Suprapubic skin (tissue), 4 donors: Measurements from ENCODE around the gene DUSP6. TPM values are rescaled to one million over a fixed set of nuclear protein-coding genes. Genes with fewer than 3 reads are reported as not detected.

Experiments used
- DNase-seq, 2 donors: peaks; one replicate each; pipeline ENCODE4 v3.0.0-alpha.2; 2019; ENCODE audit warnings: low spot score in 2 of 2
- H3K27ac ChIP-seq: fragments of 200-600 bp; sonication (generic); one replicate; pipeline ENCODE4 v1.5.1; 2019
- H3K27me3 ChIP-seq: fragments of 200-600 bp; sonication (generic); one replicate; pipeline ENCODE4 v1.5.1; 2019
- H3K36me3 ChIP-seq: fragments of 200-600 bp; sonication (generic); one replicate; pipeline ENCODE4 v1.5.1; 2019
- H3K4me1 ChIP-seq: fragments of 200-600 bp; sonication (generic); one replicate; pipeline ENCODE4 v1.5.1; 2019
- H3K4me3 ChIP-seq: fragments of 200-600 bp; sonication (generic); one replicate; pipeline ENCODE4 v1.5.1; 2019; ENCODE audit warnings: mild to moderate bottlenecking
- H3K9me3 ChIP-seq: fragments of 200-600 bp; sonication (generic); one replicate; pipeline ENCODE4 v1.5.1; 2019
- EP300 ChIP-seq: sonication (generic); formaldehyde crosslinking; IDR thresholded peaks from one replicate; pipeline ENCODE4 v1.6.1; 2017; ENCODE audit warnings: antibody characterized with exemption
- POLR2A ChIP-seq, 2 donors: fragments of 450-650 bp; IDR thresholded peaks; one replicate each; pipeline ENCODE4 v1.6.1; 2017; ENCODE audit warnings: antibody characterized with exemption in 2 of 2, mild to moderate bottlenecking in 2 of 2, moderate library complexity in 2 of 2
- POLR2AphosphoS5 ChIP-seq, 3 donors: sonication (generic); formaldehyde crosslinking; IDR thresholded peaks; one replicate each; pipeline ENCODE4 v1.6.1; 2017; ENCODE audit warnings: antibody characterized with exemption in 3 of 3
- WGBS: methylation state at CpG from one replicate; pipeline ENCODE4 v1.1.5; 2018; 5-methylcytosine and 5-hydroxymethylcytosine counted together
- total RNA-seq, 4 donors: library from RNA; depleted of rRNA; stranded (reverse); fragments of >200 nt; gene quantifications; one replicate each; pipeline ENCODE4 v1.1.0, GENCODE V29; 2016
- TF ChIP-seq, protein P1 (sequence below), 2 donors: fragments of 200-600 bp in 1 of 2; fragments of 450-650 bp in 1 of 2; sonication (generic) in 1 of 2; IDR thresholded peaks; one replicate each; pipeline ENCODE4 v1.5.1; 2016 to 2019; ENCODE audit warnings: antibody characterized with exemption in 2 of 2, mild to moderate bottlenecking in 1 of 2, moderate library complexity in 1 of 2

DUSP6 gene
- total RNA-seq, 4 donors from 2014 or later, result 50.8 to 69.2 (median 59.7) TPM

- TF ChIP-seq POLR2A (IDR thresholded peaks at IDR 0.05), result no peak
- no peak for TF ChIP-seq EP300
- TF ChIP-seq, protein P1, sequence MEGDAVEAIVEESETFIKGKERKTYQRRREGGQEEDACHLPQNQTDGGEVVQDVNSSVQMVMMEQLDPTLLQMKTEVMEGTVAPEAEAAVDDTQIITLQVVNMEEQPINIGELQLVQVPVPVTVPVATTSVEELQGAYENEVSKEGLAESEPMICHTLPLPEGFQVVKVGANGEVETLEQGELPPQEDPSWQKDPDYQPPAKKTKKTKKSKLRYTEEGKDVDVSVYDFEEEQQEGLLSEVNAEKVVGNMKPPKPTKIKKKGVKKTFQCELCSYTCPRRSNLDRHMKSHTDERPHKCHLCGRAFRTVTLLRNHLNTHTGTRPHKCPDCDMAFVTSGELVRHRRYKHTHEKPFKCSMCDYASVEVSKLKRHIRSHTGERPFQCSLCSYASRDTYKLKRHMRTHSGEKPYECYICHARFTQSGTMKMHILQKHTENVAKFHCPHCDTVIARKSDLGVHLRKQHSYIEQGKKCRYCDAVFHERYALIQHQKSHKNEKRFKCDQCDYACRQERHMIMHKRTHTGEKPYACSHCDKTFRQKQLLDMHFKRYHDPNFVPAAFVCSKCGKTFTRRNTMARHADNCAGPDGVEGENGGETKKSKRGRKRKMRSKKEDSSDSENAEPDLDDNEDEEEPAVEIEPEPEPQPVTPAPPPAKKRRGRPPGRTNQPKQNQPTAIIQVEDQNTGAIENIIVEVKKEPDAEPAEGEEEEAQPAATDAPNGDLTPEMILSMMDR (IDR thresholded peaks at IDR 0.05), result no peak
- TF ChIP-seq POLR2AphosphoS5 (IDR thresholded peaks at IDR 0.05), result no peak
- Histone ChIP-seq H3K9me3 (no peaks in the 10 kb centered on the region), H3K27ac (no peak overlapping the region), H3K36me3 (no peaks in the 10 kb centered on the region), H3K4me3 (no peak overlapping the region), H3K4me1 (peaks cover 19% of the 10 kb centered on the region), H3K27me3 (no peaks in the 10 kb centered on the region)
- DNase-seq, result no peak
- 65% methylated on average over 1 of the region's 1 CpG for WGBS
Measured at GRCh38 chr12:89376202-89376529, 23.9 kb upstream of the DUSP6 start.

DNA sequence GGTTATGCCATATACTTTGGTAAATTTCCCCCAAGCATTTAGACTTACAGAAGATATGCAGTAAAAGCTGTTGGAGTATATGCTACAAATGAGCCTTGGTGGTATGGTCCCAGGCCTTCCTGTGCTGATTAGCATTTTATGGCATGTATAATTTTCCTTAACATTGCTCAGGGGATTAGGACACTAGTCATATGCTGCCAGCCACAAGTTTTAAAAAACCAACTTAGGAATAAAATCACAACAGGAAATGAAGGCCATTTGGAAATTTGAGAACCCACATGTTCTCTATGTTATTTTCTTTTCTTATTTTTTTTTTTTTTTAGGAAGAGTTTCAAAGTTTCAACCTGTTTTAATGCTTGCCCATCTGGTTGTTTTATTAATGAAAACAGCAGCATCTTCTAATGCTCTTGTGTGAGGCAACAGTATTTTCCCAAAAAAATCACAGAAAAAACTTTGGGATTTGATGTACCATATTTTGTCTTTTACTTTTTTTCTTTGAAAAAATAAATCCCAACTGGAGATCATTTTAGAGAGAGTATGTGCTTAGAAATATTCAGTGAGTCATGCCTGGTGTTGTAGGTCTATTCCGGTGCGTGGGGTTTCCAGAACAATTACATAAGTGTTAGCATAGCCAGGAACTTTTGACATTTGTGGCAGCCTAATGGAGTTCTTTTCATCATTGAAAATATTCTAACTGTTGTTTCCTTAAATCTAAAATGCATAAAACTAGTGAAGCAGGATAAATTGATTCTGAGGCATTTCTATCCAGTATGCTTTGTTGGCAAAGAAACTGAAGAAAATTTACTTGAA lies 21.7 kb upstream of the DUSP6 start:
- Histone ChIP-seq H3K4me1 (peaks cover 33% of the 10 kb centered on the region), H3K27me3 (no peaks in the 10 kb centered on the region), H3K4me3 (no peak overlapping the region), H3K9me3 (no peaks in the 10 kb centered on the region), H3K36me3 (no peaks in the 10 kb centered on the region), H3K27ac (peak overlapping the region; percentile 25)
- TF ChIP-seq EP300 (no peak), POLR2A (IDR thresholded peaks at IDR 0.05) (no peak), POLR2AphosphoS5 (IDR thresholded peaks at IDR 0.05) (no peak)
- TF ChIP-seq, protein P1 (IDR thresholded peaks at IDR 0.05), result no peak
- no peak for DNase-seq
- WGBS, result 16% methylated on average over 2 of the region's 2 CpGs

GRCh38 chr12:89372584-89373370 lies 20.5 kb upstream of the DUSP6 start:
- peaks cover 33% of the 10 kb centered on the region for H3K4me1 ChIP-seq
- no peak for DNase-seq
- H3K9me3 ChIP-seq, result no peaks in the 10 kb centered on the region
- H3K36me3 ChIP-seq, result no peaks in the 10 kb centered on the region
- TF ChIP-seq POLR2A (IDR thresholded peaks at IDR 0.05) (no peak), POLR2AphosphoS5 (IDR thresholded peaks at IDR 0.05) (no peak), EP300 (no peak)
- TF ChIP-seq, protein P1 (IDR thresholded peaks at IDR 0.05), result no peak
- 69% methylated on average over 6 of the region's 6 CpGs for WGBS
- no peak overlapping the region for H3K4me3 ChIP-seq
- no peaks in the 10 kb centered on the region for H3K27me3 ChIP-seq
- H3K27ac ChIP-seq, result no peak overlapping the region

DNA sequence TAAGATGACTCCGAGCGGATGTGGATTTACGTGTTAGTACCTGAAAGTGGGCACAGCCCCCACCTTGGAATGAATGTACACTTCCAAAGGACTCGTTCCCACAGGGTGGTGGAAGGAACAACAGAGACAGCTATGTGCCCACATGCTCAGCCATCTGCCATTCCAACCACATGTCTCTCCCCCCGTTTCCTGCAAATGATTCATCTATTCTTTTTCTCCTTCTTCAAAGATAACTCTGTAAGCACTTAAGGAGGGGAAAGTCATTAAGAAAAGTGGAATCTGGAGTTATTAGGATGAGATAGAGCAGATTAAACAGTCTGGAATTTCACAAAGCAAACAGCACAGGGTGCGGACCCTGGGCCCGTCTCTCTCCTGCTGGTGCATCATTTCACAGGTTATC lies 18.5 kb upstream of the DUSP6 start:
- Histone ChIP-seq H3K9me3 (no peaks in the 10 kb centered on the region), H3K4me1 (peaks cover 33% of the 10 kb centered on the region), H3K36me3 (no peaks in the 10 kb centered on the region), H3K4me3 (no peak overlapping the region), H3K27ac (no peak overlapping the region), H3K27me3 (no peaks in the 10 kb centered on the region)
- TF ChIP-seq POLR2AphosphoS5 (IDR thresholded peaks at IDR 0.05), result no peak
- no peak for TF ChIP-seq POLR2A (IDR thresholded peaks at IDR 0.05)
- no peak for TF ChIP-seq EP300
- TF ChIP-seq, protein P1 (IDR thresholded peaks at IDR 0.05), result no peak
- no peak for DNase-seq
- WGBS, result 53% methylated on average over 7 of the region's 7 CpGs

DNA sequence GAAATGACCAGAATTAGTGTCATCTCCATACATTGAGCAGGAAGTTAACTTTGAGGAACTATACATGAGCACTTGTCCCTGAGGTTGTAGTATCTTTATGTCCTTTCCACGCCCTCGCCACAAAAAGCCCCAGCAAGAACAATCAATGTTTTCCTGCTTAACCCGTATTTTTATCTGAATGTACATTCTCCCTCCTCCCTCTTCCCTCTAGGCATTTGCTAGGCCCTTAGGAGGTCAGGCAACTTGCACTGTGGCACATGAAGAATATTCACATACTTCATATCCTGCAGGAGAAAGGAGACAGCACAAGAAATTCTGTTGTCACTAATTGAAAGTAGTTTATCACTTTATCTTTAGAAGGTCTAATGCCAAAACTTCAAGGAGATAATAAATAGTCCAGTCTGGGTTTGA lies 18.1 kb upstream of the DUSP6 start:
- Histone ChIP-seq H3K4me1 (peaks cover 33% of the 10 kb centered on the region), H3K27ac (no peak overlapping the region), H3K9me3 (no peaks in the 10 kb centered on the region), H3K36me3 (no peaks in the 10 kb centered on the region), H3K27me3 (no peaks in the 10 kb centered on the region), H3K4me3 (no peak overlapping the region)
- WGBS, result 49% methylated on average over 3 of the region's 3 CpGs
- TF ChIP-seq, protein P1 (IDR thresholded peaks at IDR 0.05), result no peak
- no peak for TF ChIP-seq POLR2AphosphoS5 (IDR thresholded peaks at IDR 0.05)
- TF ChIP-seq POLR2A (IDR thresholded peaks at IDR 0.05), result no peak
- TF ChIP-seq EP300, result no peak
- DNase-seq, result no peak
